Neural progenitor cell (in vitro differentiated cells): ENCODE results near the gene B4GALNT1. TPM values are rescaled to one million over a fixed set of nuclear protein-coding genes. Genes with fewer than 3 reads are reported as not detected.

Experiments
- DNase-seq: peaks from one replicate; pipeline ENCODE4 v3.0.0-alpha.2; 2016; ENCODE audit warnings: low spot score
- H2AFZ ChIP-seq: fragments of 200-600 bp; sonication (generic); replicated peaks from 2 replicates; pipeline ENCODE4 v1.6.1; 2016; ENCODE audit warnings: antibody characterized with exemption
- H3F3A ChIP-seq: fragments of 200-600 bp; sonication (generic); 2 replicates; pipeline ENCODE4 v1.6.1; 2016; ENCODE audit warnings: antibody characterized with exemption, low read depth
- H3K27ac ChIP-seq: fragments of 200-600 bp; sonication (generic); 2 replicates; pipeline ENCODE4 v1.5.1; 2016; ENCODE audit warnings: mild to moderate bottlenecking
- H3K27me3 ChIP-seq: fragments of 200-600 bp; sonication (generic); 2 replicates; pipeline ENCODE4 v1.6.1; 2016; ENCODE audit warnings: mild to moderate bottlenecking, moderate library complexity
- H3K36me3 ChIP-seq: fragments of 200-600 bp; sonication (generic); 2 replicates; pipeline ENCODE4 v1.5.1; 2016
- H3K4me1 ChIP-seq: fragments of 200-600 bp; sonication (generic); 2 replicates; pipeline ENCODE4 v1.6.1; 2016; ENCODE audit warnings: mixed run types
- H3K4me2 ChIP-seq: fragments of 200-600 bp; sonication (generic); 2 replicates; pipeline ENCODE4 v1.6.1; 2016
- H3K4me3 ChIP-seq: fragments of 200-600 bp; sonication (generic); 2 replicates; pipeline ENCODE4 v1.5.1; 2016
- H3K79me2 ChIP-seq: fragments of 200-600 bp; sonication (generic); 2 replicates; pipeline ENCODE4 v1.6.1; 2016; ENCODE audit warnings: low read depth
- H3K9ac ChIP-seq: fragments of 200-600 bp; sonication (generic); 2 replicates; pipeline ENCODE4 v1.6.1; 2016
- H3K9me3 ChIP-seq: fragments of 200-600 bp; sonication (generic); 2 replicates; pipeline ENCODE4 v1.5.1; 2016; ENCODE audit warnings: low read depth
- H4K20me1 ChIP-seq: fragments of 200-600 bp; sonication (generic); 2 replicates; pipeline ENCODE4 v1.6.1; 2016; ENCODE audit warnings: low read depth
- H3K27ac Mint-ChIP-seq: 3 replicates; pipeline ENCODE4 v1.8.0; 2021; ENCODE audit warnings: mixed read lengths
- H3K27me3 Mint-ChIP-seq: 2 replicates; pipeline ENCODE4 v1.8.0; 2022; ENCODE audit warnings: low read depth, mild to moderate bottlenecking, inconsistent platforms, moderate library complexity, mixed read lengths; ENCODE audit not compliant: insufficient read depth
- H3K36me3 Mint-ChIP-seq: 3 replicates; pipeline ENCODE4 v1.8.0; 2021; ENCODE audit warnings: mixed read lengths
- H3K4me1 Mint-ChIP-seq: 3 replicates; pipeline ENCODE4 v1.8.0; 2021; ENCODE audit warnings: mixed read lengths
- H3K4me3 Mint-ChIP-seq: 3 replicates; pipeline ENCODE4 v1.8.0; 2021; ENCODE audit warnings: mild to moderate bottlenecking, moderate library complexity, mixed read lengths
- H3K9me3 Mint-ChIP-seq: 3 replicates; pipeline ENCODE4 v1.8.0; 2020; ENCODE audit warnings: mixed read lengths
- CTCF ChIP-seq: fragments of 200-600 bp; sonication (generic); IDR thresholded peaks from 2 replicates; pipeline ENCODE4 v1.5.1; 2017; ENCODE audit warnings: antibody characterized with exemption, mild to moderate bottlenecking
- EZH2 ChIP-seq: fragments of 200-600 bp; sonication (generic); IDR thresholded peaks from 2 replicates; pipeline ENCODE4 v1.6.1; 2017; ENCODE audit warnings: antibody characterized with exemption, mild to moderate bottlenecking, moderate library complexity
- EZH2phosphoT487 ChIP-seq: fragments of 200-600 bp; sonication (generic); IDR thresholded peaks from 2 replicates; pipeline ENCODE4 v1.6.1; 2017; ENCODE audit warnings: antibody characterized with exemption
- total RNA-seq: library from RNA; depleted of rRNA; stranded (reverse); fragments of >200 nt; gene quantifications from 2 replicates; pipeline ENCODE4 v1.2.3, GENCODE V29; 2015; ENCODE audit warnings: low replicate concordance

B4GALNT1 gene
- total RNA-seq, 1 donor from 2014 or later = 0.28 TPM

DNA sequence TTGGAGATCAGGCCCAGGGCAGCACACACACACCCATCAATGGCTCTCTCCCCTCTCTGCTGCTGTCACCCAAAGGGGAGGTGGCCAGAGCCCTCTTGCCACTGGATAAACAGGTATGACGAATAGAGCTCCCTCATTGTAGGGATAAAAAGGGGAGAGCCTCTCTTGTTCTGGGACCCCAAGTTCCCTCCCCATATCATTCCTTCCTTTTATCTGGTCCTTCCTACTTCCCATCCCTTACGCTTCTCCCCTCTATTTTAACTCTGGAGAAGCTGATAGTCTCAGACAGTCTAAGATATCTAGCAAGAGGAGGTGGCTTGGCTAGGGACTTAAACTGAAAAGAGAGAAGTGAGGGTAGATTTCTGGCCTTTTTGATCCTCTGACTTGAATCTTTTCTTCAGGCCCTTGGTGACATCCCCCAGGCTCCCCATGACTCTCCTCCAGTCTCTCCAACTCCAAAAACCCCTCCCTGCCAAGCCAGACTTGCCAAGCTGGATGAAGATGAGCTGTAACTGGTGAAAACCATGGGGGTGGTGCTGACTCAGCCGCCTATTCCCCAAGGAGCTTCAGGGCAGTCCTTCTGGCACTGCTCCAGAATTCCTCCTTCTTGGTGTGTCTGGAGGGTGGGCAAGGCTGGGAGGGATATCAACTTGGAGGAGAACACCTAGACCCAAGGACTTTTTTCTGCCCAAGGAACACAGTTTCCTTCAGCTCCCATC lies 16.5 kb downstream of the B4GALNT1 start:
- no peak overlapping the region for H3K9ac ChIP-seq
- no peak for DNase-seq
- Mint-ChIP-seq H3K4me1 (peaks cover 26% of the 10 kb centered on the region), H3K27ac (no peak overlapping the region), H3K27me3 (peaks cover 45% of the 10 kb centered on the region), H3K9me3 (no peaks in the 10 kb centered on the region), H3K36me3 (peaks cover 36% of the 10 kb centered on the region), H3K4me3 (no peak overlapping the region)
- no peak overlapping the region for H2AFZ ChIP-seq
- peaks cover 16% of the 10 kb centered on the region for H3K4me1 ChIP-seq
- H3K27me3 ChIP-seq = peaks cover 68% of the 10 kb centered on the region
- no peak overlapping the region for H3K4me3 ChIP-seq
- no peak overlapping the region for H3K27ac ChIP-seq
- TF ChIP-seq CTCF (no peak), EZH2 (no peak), EZH2phosphoT487 (no peak)
- no peaks in the 10 kb centered on the region for H3F3A ChIP-seq
- no peaks in the 10 kb centered on the region for H3K36me3 ChIP-seq
- H3K9me3 ChIP-seq = no peaks in the 10 kb centered on the region
- H3K4me2 ChIP-seq = no peak overlapping the region
- peaks cover 35% of the 10 kb centered on the region for H4K20me1 ChIP-seq
- no peaks in the 10 kb centered on the region for H3K79me2 ChIP-seq

DNA sequence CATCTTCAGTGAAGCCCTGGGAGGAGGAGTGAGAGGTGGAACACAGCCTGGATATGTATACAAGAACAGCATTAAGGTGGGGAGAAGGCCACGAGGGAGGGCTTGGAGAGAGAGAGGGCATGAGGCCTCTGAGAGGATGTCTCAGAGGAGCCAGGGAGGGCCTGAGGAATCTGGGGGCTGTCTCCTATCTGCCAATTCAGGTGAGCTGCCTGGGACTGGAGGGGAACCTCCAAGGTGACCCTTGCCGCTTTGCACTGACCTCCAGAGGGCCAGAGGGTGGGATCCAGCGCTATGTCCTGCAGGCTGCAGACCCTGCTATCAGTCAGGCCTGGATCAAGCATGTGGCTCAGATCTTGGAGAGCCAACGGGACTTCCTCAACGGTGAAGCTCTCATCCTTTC lies 17.4 kb downstream of the B4GALNT1 start:
- peaks cover 36% of the 10 kb centered on the region for H3K27me3 Mint-ChIP-seq
- H3K27me3 ChIP-seq = peaks cover 64% of the 10 kb centered on the region
- TF ChIP-seq EZH2 = no peak
- no peak for TF ChIP-seq EZH2phosphoT487
- TF ChIP-seq CTCF = no peak
- H3K36me3 ChIP-seq = no peaks in the 10 kb centered on the region
- no peak overlapping the region for H3K27ac ChIP-seq
- H3F3A ChIP-seq = peaks cover 4% of the 10 kb centered on the region
- H3K27ac Mint-ChIP-seq = no peak overlapping the region
- H4K20me1 ChIP-seq = peaks cover 25% of the 10 kb centered on the region
- peaks cover 10% of the 10 kb centered on the region for H3K4me1 ChIP-seq
- no peak overlapping the region for H3K4me3 ChIP-seq
- H3K9ac ChIP-seq = no peak overlapping the region
- DNase-seq = no peak
- peaks cover 36% of the 10 kb centered on the region for H3K36me3 Mint-ChIP-seq
- no peaks in the 10 kb centered on the region for H3K9me3 ChIP-seq
- H3K4me1 Mint-ChIP-seq = peaks cover 24% of the 10 kb centered on the region
- no peak overlapping the region for H3K4me3 Mint-ChIP-seq
- H3K4me2 ChIP-seq = no peak overlapping the region
- H2AFZ ChIP-seq = no peak overlapping the region
- no peaks in the 10 kb centered on the region for H3K9me3 Mint-ChIP-seq
- H3K79me2 ChIP-seq = no peaks in the 10 kb centered on the region

DNA sequence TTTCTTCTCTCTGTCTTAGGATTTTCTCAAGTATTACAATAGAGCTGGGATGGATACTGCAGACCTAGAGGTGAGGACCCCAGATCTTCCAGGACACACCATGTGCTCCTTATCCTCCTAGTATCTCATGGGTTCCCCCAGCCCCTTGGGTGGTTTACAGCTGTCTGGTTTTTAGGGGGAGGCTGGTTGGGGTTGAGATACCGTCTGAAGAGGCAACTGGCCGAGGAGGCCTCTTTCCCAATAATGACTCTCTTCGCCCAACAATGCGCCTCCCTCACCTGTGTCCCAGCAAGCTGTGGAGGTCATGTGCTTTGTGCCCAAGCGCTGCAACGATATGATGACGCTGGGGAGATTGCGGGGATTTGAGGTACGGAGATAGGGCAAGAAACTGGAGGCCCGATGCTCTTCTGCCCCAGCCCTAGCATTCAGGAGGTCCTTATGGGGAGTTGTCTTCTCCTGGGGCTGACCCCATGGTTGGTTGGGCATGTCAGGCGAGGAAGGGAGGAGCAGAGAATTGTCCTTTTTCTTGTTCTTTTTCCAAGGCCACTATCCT lies 18.0 kb downstream of the B4GALNT1 start:
- Histone ChIP-seq H4K20me1 (peaks cover 19% of the 10 kb centered on the region), H3F3A (peaks cover 10% of the 10 kb centered on the region), H3K79me2 (no peaks in the 10 kb centered on the region), H3K4me2 (no peak overlapping the region), H3K27me3 (peaks cover 64% of the 10 kb centered on the region), H3K4me3 (no peak overlapping the region), H3K9ac (no peak overlapping the region), H2AFZ (no peak overlapping the region), H3K27ac (no peak overlapping the region), H3K36me3 (no peaks in the 10 kb centered on the region), H3K9me3 (no peaks in the 10 kb centered on the region), H3K4me1 (peaks cover 14% of the 10 kb centered on the region)
- Mint-ChIP-seq H3K27me3 (peaks cover 30% of the 10 kb centered on the region), H3K4me1 (peaks cover 24% of the 10 kb centered on the region), H3K27ac (no peak overlapping the region), H3K4me3 (no peak overlapping the region), H3K36me3 (peaks cover 34% of the 10 kb centered on the region), H3K9me3 (no peaks in the 10 kb centered on the region)
- TF ChIP-seq EZH2 (no peak), EZH2phosphoT487 (no peak)
- DNase-seq = no peak
